ENCODE measurements around the gene MPHOSPH9.

DNA sequence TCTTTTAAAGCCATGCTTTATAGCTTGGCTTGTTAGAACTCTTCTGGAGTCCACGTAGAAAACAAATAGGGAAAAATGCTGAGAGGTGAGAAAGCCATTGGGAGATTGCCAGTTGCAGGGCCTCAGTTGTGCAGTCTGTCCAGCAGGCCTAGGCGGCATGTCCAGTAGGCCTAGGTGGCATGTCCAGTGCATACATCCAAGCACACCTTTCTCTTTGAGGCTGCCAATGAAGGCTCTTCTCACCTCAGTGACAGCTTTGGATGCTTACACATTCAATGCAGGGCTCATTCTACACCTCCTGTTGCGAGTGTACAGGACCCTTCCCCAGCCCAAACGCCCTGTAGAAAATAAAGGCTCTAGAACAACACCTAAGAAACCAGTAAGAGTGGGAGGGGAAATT, 25.7 kb upstream of the MPHOSPH9 start:
- no peak for TF ChIP-seq SUZ12 (IDR thresholded peaks at IDR 0.05; ENCODE audit: extremely low read depth, insufficient read depth, insufficient read length)
- no peak for TF ChIP-seq YY1 (IDR thresholded peaks at IDR 0.05; ENCODE audit: insufficient read depth, insufficient read length)
